Measurements from ENCODE around the gene FCRLA.
"Not testable (repeated sequence)": the region's sequence is repeated elsewhere in the genome, so short reads cannot be mapped to it uniquely, and the experiment has no call there.

The FCRLA gene

DNA sequence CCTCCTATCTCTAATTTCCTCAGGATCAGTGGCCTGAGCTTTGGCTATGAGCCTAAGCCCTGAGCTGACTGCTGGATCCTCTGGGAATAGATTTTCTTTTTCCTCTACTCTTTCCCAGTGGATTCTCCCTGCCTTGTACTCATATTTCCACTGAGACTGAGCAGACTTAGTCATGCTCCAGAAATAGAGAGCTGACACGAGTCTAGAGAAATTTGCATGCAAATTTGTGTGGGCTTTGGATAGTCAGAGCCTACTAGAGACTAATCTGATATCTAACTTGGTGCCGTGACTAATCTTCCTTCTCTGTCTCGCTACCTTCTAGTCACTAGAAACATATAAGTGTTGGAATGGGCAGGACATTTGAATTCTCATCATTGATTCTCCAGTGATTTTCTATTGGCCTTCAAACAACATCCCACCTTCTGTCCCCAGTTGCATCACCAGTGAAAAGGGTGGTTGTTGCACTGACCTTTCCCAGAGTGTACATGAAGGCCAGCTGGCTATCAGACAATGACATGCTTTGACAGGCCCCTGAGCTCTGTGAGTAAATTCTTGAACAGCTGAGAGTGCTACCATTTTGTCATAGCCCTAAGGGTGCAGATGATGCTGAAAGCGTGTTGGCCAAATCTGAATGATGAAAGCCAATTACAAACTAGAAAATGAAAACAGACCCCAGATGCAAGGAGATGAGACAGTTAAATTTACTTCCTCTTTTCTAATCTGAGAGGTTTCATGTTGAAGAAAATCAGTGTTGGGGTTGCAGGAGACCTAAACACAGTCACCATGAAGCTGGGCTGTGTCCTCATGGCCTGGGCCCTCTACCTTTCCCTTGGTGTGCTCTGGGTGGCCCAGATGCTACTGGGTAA, at the start of gene FCRLA:
FCRLA (plus strand) TSS at position 748 of the 866 bp plus-strand sequence; CDS start at position 784, 36 bp downstream.
- no peak within 1 kb of the TSS for H3K4me3 ChIP-seq (ENCODE audit: low read depth, low read length)

DNA sequence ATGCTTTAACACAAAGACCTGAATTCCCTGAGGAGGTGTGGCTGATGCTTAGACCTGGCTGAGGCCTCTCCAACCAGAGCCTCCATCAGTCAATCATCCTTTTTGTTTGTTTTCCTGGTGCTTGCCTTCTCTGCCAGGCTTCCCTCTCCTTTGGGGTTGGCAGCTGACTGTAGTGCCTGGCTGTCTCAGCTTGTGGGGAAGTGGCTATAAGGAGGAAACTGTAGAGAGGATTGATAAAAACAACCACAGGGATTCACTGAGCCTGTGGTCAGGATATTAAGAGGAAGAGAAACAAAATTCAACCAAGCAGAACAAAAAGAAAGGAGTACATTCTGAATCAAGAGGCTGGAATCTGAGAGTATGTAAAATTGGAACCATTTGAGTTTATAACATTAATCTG, 48.5 kb upstream of the FCRLA start:
- not testable (repeated sequence) for H3K4me3 ChIP-seq (ENCODE audit: low read depth, low read length)

- not testable (repeated sequence) for H3K4me3 ChIP-seq (ENCODE audit: low read depth, low read length)
These were observed 45.2 kb upstream of the FCRLA start for GRCh38 chr1:161661660-161662311.

GRCh38 chr1:161662684-161663339, 44.2 kb upstream of the FCRLA start, which contains the start of gene FCGR2B:
FCGR2B (plus strand) TSS chr1:161663143; CDS start chr1:161663242, 99 bp downstream.
- H3K4me3 ChIP-seq (ENCODE audit: low read depth, low read length), result not testable (repeated sequence)

- H3K4me3 ChIP-seq (ENCODE audit: low read depth, low read length), result not testable (repeated sequence)
These were observed 43.5 kb upstream of the FCRLA start for GRCh38 chr1:161663569-161663968.

- not testable (repeated sequence) for H3K4me3 ChIP-seq (ENCODE audit: low read depth, low read length)
These were observed 42.3 kb upstream of the FCRLA start for GRCh38 chr1:161664689-161665088.

DNA sequence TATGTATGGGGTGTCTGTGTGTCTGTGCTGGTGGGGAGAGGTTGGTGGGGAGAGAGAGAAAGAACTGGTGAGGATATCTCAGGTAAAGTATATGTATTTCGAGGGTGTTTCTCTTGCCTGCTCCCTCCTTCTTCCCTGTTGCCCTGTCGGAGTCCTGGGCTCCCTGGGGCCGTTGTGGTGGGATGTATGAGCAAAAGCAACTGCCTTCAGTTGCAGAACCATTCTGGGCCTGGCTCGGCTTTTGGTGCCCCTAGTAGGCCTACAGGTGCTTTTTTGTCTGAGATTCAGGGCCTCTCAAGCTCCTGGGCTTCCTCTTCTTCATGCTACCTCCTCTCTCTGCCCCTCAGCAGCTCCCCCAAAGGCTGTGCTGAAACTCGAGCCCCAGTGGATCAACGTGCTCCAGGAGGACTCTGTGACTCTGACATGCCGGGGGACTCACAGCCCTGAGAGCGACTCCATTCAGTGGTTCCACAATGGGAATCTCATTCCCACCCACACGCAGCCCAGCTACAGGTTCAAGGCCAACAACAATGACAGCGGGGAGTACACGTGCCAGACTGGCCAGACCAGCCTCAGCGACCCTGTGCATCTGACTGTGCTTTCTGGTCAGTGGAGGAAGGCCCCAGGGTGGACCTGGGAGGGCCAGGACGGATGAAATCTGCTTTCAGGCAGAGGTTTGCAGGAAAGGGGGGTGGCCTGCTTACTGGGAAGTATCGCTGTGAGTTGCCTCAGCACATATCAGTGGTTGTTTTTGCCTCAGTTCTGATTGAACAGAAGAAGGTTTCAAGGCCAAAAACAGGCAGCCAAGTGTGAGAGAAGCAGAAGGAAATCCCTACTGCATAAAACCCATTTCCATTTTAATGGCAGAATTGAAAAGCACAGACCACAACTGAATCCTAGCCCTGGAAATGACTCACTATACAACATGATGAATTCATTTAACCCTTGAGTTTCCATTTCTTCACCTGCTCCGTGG, 35.7 kb upstream of the FCRLA start:
- H3K4me3 ChIP-seq (ENCODE audit: low read depth, low read length), result not testable (repeated sequence)

- not testable (repeated sequence) for H3K4me3 ChIP-seq (ENCODE audit: low read depth, low read length)
These were observed 33.6 kb upstream of the FCRLA start for GRCh38 chr1:161673437-161673836.

GRCh38 chr1:161674447-161674846, 32.6 kb upstream of the FCRLA start:
- not testable (repeated sequence) for H3K4me3 ChIP-seq (ENCODE audit: low read depth, low read length)

GRCh38 chr1:161674908-161675307, 32.1 kb upstream of the FCRLA start:
- H3K4me3 ChIP-seq (ENCODE audit: low read depth, low read length), result not testable (repeated sequence)

DNA sequence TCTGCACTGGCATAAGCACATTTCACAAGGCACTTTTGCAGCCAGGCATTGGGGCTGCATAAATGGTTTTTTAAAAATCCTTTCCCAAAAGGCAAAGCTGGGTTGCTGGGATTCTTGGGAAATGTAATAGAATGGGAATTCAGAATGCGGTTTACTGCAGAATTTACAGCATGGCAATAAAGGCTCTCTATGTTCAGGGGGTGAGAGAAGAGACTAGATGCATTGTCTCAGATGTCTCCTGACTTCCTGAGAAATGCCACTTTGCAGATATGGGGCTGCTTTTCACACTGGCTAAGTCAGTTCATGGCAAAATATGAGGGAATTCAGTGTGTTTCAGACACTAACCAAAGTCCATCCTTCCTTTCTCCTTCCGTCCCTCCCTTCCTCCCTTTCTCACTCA, 30.6 kb upstream of the FCRLA start:
- no peak overlapping the region for H3K4me3 ChIP-seq (ENCODE audit: low read depth, low read length)

GRCh38 chr1:161676958-161677689, 29.9 kb upstream of the FCRLA start:
- no peak overlapping the region for H3K4me3 ChIP-seq (ENCODE audit: low read depth, low read length)

DNA sequence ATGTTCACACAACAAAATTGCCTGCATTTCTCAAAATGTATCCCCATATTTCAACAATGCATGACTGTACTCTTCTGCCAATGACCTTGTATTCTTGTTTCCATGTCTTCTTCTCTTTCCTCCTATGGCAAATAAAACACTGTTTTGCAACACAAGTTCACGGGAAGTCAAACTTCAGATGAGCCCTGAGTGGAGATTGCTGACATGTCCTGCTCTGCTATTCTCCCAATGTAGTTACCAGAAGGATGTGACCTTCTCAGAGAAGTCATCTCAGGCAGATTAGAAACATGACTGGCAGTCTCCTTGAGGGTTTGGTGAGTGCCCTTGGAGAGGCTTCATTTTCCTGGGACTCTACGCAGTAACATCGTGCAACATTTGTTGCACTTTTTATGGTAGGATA, 28.5 kb upstream of the FCRLA start:
- no peak overlapping the region for H3K4me3 ChIP-seq (ENCODE audit: low read depth, low read length)

DNA sequence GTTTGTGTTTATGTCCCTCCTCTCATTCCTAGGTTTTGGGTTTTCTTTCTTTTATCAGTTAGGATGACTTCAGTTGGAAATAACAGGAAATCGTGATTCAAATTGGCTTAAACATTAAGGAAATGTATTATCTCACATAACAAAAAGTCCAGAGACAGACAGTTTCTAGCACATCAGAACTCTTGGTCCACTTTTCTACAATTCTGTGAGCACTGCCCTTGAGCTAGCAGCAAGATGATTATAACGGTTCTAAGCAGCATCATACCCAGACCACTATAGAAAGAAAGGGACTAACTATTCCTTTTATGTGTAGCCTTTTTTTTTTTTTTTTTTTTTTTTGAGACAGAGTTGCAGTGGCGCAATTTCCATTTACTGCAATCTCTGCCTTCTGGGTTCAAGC, 25.1 kb upstream of the FCRLA start:
- H3K4me3 ChIP-seq (ENCODE audit: low read depth, low read length), result no peak overlapping the region

DNA sequence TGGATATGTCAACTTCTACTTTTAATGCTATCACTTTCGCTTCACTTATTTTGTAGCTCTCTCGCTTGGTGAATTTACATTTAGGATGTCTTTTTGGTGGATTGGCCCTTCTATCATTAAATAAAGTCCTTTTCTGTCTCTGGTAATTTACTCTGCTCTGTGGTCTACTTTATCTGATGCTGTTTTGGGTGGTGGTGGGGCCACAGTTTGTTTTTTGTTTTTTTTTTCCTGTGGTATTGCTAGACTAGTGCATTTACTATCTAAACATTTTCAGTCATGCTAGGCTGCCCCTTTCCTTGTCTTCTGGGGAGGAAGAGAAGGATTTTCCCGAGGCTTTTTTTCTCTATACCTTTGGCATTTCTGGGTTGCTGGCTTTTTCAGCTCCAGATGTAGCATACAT, 18.1 kb upstream of the FCRLA start:
- H3K4me3 ChIP-seq (ENCODE audit: low read depth, low read length), result no peak overlapping the region

GRCh38 chr1:161691846-161692245, 15.2 kb upstream of the FCRLA start:
- no peak overlapping the region for H3K4me3 ChIP-seq (ENCODE audit: low read depth, low read length)

- H3K4me3 ChIP-seq (ENCODE audit: low read depth, low read length), result not testable (repeated sequence)
These were observed 13.9 kb upstream of the FCRLA start for GRCh38 chr1:161693020-161693712.

DNA sequence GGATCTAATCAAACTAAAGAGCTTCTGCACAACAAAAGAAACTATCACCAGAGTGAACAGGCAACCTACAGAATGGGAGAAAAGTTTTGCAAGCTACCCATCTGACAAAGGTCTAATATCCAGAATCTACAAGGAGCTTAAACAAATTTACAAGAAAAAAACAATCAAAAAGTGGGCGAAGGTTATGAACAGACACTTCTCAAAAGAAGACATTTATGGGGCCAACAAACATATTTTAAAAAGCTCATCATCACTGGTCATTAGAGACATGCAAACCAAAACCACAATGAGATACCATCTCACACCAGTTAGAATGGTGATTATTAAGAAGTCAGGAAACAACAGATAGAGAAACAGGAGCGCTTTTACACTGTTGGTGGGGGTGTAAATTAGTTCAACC, 8.7 kb upstream of the FCRLA start:
- H3K4me3 ChIP-seq (ENCODE audit: low read depth, low read length), result not testable (repeated sequence)

DNA sequence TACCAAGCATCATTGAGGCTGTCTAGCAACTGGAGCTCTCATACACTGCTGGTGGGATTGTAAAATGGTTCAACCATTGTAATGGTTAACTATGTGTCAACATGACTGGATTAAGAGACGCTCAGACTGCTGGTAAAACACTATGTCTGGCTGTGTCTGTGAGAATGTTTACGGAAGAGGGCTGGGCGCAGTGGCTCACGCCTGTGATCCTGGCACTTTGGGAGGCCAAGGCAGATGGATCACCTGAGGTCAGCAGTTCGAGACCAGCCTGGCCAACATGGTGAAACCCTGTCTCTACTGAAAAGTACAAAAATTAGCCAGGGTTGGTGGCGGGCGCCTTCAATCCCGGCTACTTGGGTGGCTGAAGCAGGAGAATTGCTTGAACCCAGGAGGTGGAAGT, 4.8 kb upstream of the FCRLA start:
- no peak overlapping the region for H3K4me3 ChIP-seq (ENCODE audit: low read depth, low read length)
